HG03097 (cell line): ENCODE data around the gene WDR26.
A peak's percentile ranks its signal among the peaks of the same experiment; 100 is the strongest.
"Not testable (repeated sequence)": the region's sequence is repeated elsewhere in the genome, so short reads cannot be mapped to it uniquely, and the experiment has no call there.

Experiments
- ATAC-seq: cut with Tn5 transposase; IDR thresholded peaks from one replicate; pipeline ENCODE4 v1.9.1; 2021; ENCODE audit not compliant: unreplicated experiment, low FRiP score

WDR26 gene

DNA sequence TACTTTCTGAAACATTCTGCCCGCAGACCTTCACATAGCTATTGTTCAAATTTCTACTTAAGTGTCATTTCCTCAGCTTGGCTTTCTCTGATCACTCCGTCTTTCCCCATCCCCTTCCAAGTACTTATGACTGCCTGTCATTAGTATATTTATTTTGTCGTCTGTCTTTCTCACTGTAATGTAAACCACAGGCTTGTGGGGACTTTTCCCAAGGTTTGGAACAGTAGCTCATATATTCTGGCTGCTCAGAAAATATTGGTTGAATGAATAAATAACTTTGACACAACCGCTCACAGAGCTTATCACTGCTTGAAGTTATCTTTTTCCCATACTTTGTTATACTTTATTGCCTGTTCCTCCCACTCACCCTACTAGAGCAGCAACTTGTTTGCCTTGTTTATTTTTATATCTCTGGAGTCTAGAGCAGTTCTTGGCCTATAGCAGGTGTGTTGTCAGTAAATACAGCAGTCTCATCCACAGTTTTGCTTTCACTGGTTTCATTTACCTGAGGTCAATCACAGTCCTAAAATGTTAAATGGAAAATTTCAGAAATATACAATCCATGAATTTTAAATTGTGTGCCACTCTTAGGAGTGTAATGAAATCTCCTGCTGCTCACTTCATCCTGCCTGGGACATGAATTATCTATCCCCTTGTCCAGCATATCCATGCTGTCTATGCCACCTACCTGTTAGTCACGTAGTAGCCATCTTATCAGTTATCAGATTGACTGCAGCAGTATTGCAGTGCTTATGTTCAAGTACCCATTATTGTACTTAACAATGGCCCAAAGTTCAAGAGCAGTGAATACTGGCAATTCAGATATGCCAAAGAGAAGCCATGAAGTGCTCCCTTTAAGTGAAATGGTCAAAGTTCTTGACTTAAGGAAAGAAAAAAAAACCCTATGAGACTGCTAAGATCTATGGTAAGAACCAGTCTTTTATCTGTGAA, 80.3 kb downstream of the WDR26 start:
- ATAC-seq, result no peak

DNA sequence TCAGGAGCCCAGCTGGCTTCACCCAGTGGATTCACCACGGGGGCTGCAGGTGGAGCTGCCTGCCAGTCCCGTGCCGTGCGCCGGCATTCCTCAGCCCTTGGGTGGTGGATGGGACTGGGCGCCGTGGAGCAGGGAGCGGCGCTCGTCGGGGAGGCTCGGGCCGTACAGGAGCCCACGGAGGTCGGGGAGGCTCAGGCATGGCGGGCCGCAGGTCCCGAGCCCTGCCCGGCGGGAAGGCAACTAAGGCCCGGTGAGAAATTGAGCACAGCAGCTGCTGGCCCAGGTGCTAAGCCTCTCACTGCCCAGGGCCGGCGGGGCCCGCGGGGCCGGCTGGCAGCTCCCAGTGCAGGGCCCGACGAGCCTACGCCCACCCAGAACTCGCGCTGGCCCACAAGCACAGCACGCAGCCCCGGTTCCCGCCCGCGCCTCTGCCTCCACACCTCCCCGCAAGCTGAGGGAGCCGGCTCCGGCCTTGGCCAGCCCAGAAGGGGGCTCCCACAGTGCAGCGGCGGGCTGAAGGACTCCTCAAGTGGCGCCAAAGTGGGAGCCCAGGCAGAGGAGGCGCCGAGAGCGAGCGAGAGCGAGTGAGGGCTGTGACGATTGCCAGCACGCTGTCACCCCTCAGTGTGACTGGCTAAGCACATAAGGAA, 82.0 kb downstream of the WDR26 start:
- not testable (repeated sequence) for ATAC-seq

DNA sequence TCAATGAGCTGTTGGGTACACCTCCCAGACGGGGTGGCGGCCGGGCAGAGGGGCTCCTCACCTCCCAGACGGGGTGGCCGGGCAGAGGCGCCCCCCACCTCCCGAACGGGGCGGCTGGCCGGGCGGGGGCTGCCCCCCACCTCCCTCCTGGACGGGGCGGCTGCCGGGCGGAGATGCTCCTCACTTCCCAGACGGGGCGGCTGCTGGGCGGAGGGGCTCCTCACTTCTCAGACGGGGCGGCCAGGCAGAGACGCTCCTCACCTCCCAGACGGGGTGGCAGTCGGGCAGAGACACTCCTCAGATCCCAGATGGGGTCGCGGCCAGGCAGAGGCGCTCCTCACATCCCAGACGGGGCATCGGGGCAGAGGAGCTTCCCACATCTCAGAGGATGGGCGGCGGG, 84.9 kb downstream of the WDR26 start:
- not testable (repeated sequence) for ATAC-seq

DNA sequence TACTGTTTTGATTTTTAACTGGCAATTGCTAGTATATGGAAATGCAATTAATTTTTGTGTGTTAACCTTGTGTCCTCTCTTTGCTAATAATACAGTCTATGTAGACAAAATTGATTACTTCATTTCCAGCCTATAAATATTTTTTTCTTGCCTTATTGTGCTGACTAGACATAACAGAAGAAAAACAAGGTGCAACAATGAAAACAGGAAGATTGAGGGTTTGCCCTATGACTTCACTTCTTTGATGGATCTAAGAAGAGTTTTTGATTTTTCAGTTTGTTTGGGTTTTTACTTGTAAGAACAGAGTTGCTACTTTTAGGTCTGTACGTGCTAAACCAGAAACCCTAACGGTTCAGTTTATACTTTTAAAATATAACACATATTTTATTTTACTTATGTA, 86.5 kb downstream of the WDR26 start:
- no peak for ATAC-seq

DNA sequence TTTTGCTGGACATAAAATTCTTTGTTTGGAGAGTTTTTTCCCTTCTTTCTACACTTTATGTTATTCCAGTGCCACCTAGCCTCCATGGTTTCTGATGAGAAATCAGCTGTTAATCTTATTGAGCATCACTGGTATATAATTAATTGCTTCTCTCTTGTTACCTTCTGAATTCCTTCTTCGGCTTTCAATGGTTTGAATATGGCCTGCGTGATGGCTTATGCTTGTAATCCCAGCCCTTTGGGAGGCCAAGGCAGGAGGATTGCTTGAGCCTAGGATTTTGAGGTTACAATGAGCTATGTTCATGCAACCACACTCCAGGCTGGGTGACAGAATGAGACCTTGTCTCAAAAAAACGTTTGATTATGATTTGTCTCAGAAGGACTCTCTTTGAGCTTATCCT, 90.9 kb downstream of the WDR26 start:
- ATAC-seq, result no peak

DNA sequence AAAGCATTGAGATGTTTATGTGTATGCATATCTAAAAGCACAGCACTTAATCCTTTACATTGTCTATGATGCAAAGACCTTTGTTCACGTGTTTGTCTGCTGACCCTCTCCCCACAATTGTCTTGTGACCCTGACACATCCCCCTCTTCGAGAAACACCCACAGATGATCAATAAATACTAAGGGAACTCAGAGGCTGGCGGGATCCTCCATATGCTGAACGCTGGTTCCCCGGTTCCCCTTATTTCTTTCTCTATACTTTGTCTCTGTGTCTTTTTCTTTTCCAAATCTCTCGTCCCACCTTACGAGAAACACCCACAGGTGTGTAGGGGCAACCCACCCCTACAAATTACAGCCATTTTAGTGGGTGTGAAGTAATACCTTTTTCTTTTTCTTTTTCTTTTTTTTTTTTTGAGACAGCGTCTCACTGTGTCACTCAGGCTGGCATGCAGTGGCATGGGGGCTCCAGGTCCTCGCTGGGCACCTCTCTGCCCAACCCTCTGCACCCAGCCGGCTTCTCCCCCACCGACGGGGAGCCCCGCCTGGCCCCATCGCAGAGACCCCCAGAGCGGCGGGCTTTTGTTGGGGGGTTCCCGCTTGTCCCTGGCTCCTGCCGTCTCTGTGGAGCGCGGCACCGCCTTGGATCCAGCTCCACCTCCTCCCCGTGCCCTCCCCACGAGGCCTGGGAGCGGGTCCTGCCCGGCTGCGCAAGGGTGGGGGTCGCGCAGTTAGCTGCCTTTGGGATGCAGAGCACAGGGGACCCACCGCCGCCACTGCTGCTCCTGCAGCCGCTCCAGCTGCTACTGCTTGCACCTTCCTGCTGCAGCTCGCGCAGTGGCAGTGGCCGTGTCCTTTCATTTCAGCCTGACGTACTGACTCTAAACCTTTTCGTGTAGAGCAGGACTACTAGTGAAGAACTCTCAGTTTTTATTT, 93.9 kb downstream of the WDR26 start:
- peak; percentile 48 for ATAC-seq

DNA sequence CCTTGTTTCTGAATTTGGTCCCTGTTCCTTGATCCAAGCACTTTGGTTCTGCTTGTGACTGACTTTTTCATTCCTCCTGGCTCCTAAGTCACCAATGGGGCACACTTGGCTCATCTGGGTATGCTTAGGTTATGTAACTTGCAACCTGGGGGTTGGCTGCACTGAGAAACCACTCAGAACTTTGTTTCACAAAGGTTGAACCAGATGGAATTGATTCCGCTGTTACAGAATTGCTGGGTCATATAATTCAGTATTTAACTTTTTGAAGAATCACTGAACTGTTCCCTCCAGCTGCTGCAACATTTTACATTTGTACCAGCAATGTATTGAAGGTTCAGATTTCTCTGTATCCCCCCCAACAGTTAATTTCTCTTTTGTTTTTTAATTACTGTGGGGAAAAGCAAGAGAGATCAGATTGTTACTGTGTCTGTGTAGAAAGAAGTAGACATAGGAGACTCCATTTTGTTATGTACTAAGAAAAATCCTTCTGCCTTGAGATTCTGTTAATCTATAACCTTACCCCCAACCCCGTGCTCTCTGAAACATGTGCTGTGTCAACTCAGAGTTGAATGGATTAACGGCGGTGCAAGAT, 95.1 kb downstream of the WDR26 start:
- no peak for ATAC-seq

DNA sequence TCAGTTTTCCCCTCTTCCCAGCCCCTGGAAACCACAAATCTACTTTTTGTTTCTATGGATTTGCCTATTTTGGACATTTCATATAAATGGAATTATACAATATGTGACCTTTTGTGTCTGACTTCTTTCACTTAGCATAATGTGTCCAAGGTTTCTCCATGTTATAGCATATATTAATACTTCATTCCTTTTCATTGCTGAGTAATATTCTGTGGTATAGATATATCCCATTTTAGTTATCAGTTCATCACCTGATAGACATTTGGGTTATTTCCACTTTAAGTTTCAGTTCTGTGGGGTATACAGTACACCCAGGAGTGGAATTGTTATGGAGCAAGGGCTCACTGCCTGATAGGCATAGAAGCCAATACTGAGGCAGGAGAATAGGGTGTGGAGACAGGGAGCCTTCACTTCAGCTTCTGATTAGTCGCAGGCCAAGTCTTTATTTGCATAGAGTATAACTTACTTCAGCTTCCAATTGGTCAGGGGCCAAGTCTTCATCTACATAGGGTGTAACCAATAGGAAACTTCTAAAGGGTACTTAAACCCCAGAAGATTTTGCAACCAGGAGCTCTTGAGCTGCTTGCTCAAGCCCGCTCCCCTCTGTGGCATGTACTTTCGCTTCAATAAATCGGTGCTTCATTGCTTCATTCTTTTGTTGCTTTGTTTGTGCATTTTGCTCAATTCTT, 96.3 kb downstream of the WDR26 start:
- no peak for ATAC-seq
